RCC 7860 (cell line): ENCODE measurements around the gene BAG1.

ENCODE experiments used
- DNase-seq: peaks from one replicate; pipeline ENCODE4 v3.0.0-alpha.2; 2015; ENCODE audit warnings: low spot score
- FAIRE-seq: peaks from 2 replicates; lab custom pipeline; 2012; peaks lifted over from hg19 to GRCh38; lab: Jason Lieb, UNC

Gene BAG1

GRCh38 chr9:33277484-33277883 lies 13.0 kb upstream of the BAG1 start:
- no peak for FAIRE-seq
- DNase-seq: peak; percentile 9

GRCh38 chr9:33273972-33274328 lies 9.4 kb upstream of the BAG1 start:
- FAIRE-seq (peak; percentile 48), DNase-seq (peak; percentile 29)

GRCh38 chr9:33273266-33273971 lies 8.9 kb upstream of the BAG1 start:
- DNase-seq: no peak
- no peak for FAIRE-seq

DNA sequence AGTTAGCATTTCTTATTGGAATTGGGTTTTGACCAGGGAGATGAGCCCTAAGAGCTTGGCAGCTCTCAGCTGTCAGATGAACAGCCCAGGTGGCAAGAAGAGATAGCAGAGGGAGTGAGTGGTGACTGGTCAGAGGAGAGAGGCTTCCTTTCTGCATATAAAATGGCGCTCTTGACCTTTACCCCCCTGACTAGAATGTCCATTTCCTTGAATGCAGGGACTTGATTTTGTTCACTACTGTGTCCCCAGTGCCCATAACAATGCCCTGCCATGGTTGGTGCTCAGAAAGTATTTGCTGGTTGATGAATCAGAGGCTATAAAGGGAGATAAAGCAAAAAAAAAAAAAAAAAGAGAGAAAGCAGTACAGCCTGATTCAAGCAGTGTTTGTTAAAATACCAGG lies 7.6 kb upstream of the BAG1 start:
- FAIRE-seq (peak; percentile 35), DNase-seq (peak; percentile 67)

DNA sequence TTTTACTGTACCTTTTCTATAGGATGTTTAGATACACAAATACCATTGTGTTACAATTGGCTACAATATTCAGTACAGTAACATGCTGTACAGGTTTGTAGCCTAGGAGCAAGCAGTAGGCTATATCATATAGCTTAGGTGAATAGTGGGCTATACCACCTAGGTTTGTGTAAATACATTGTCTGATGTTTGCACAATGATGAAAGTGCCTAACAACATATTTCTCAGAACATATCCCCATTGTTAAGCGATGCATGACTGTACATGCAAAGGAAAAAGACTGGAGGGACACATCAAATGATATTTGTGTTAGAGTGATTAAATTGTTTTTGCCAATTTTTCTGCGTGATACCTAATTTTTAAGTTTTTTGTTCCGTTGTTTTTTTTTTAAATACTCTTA lies 5.6 kb upstream of the BAG1 start:
- DNase-seq (no peak), FAIRE-seq (no peak)

- DNase-seq (no peak), FAIRE-seq (no peak)
These were observed 2.8 kb upstream of the BAG1 start for GRCh38 chr9:33267151-33267767.

GRCh38 chr9:33265211-33265865 lies 830 bp upstream of the BAG1 start:
- no peak for FAIRE-seq

DNA sequence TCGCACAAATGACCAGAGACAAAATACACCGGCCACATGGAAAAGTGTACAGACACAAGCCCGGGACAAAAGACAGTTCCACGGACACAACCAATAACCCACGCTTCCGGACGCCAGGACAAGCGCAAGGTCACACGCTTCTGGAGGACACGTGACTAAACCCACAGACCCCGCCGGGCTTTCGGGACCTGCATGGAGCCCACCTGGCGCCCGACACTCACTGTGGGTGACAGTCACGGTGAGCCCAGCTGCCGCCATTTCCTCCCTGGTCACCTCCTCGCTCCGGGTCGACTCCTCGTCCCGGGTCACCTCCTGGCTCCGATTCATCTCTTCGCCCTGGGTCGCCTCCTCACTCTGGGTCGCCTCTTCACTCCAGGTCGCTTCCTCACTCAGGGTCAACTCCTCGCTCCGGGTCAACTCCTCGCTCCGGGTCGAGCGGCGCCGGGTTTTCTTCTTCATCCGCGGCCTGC lies 470 bp downstream of the BAG1 start:
- FAIRE-seq: no peak
- no peak for DNase-seq

More at GRCh38 chr9:33265211-33265865, 830 bp upstream of the BAG1 start:
- DNase-seq: no peak

DNA sequence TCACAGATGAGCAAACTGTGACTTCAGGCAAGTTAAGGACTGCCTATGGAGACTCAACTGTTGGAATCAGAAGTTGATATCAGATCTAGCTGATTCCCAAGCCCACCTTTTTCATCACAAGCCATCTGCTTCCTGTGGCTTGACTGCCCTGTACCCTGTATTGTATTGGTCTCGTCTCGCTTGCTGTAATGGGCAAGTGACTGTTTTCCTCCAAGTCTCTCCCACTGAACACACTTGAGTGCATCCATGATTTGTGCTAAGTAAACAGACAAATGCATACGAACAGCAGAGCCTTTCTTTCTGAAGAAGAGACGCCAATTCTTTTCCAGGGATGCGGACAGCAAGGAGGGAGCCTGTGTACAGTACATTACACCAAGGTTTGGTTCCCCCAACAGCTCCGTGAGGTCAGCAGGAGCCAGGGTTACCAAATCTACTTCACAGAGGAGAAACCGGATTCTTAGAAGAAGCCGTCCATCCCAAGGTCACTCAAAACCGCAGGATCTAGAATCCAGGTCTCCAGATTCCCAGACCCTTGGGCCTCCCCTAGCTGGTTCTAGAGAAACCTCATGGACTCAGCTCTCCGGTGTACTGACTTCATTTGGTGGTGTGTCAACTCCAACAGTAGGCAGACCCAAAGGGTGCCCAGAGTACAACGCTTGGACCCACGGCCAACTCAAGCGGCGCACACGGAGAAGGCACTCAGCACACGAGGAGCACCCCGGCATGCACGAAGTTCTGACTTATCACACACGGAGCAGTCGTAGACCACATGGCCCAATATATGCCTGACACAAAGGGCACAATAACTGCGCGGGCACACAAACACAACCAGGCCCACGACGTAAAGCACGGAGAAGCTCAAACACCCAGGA lies 1.1 kb downstream of the BAG1 start:
- DNase-seq: peak; percentile 25
- no peak for FAIRE-seq

DNA sequence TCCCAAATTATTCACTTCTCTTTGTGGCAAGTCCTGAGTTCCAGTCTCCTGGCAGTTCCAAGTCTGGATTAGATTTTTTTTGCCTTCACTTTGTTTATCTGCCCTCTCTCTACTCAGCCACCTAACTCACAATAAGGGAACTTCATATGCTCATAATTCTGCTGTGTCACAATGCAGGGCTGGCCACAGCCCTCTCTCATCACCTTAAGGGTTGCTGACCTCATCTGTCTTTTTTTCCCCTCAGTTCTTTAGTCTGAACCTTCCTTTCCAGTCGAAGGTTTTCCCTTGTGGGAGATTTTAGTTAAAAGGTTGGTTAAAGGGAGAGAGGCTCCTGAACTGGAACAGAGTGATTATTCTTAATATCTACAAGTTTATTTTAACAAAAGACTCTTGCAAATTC lies 4.1 kb downstream of the BAG1 start:
- no peak for DNase-seq
- FAIRE-seq: no peak

- no peak for FAIRE-seq
- no peak for DNase-seq
These were observed 7.2 kb downstream of the BAG1 start for GRCh38 chr9:33257276-33257675.

GRCh38 chr9:33256236-33256635 lies 8.3 kb downstream of the BAG1 start:
- peak; percentile 69 for FAIRE-seq

DNA sequence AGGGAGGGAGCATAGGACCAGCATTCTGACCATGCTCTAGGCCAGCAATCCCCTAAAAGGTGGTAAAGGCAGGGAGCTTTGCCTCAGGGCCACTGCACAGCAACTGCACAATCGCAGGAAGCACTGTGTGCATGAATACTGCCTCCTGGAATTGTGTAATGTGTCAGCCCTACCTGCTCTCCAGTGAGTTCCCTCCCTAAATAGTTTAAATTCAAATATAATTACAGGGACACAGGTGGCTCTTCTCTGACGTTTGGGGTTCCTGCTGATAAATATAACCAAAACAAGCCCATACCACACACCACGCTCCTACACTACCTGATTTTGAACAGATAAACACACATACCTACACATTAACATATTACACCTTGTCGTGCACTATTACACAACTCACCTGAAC lies 9.0 kb downstream of the BAG1 start:
- no peak for FAIRE-seq
- DNase-seq: no peak

More at GRCh38 chr9:33256236-33256635, 8.3 kb downstream of the BAG1 start:
- DNase-seq: peak; percentile 42

DNA sequence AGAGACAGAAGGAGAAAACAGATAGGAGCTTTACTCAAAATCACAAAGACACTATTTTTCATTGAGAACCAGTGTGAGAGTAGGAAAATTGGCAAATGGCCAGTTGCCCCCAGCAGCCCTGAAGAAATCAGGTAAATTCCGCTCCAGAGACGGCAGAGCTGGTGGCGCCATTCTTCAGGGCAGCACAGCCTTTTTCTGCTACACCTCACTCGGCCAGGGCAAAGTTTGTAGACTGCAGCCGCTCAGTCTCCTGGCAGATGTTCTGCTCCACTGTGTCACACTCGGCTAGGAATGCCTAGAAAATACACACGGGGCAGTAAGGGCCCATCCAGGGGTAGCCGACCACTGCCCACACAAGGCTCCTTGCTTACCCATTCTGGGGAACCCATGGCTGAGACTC lies 9.5 kb downstream of the BAG1 start:
- DNase-seq (no peak), FAIRE-seq (no peak)

GRCh38 chr9:33254211-33254610 lies 10.3 kb downstream of the BAG1 start:
- FAIRE-seq (no peak), DNase-seq (no peak)

GRCh38 chr9:33250458-33250995 lies 14.0 kb downstream of the BAG1 start:
- FAIRE-seq (no peak), DNase-seq (no peak)

- FAIRE-seq: no peak
- no peak for DNase-seq
These were observed 14.5 kb downstream of the BAG1 start for GRCh38 chr9:33249983-33250382.

- DNase-seq (no peak), FAIRE-seq (no peak)
These were observed 15.3 kb downstream of the BAG1 start for GRCh38 chr9:33249087-33249658.

GRCh38 chr9:33248606-33249005 lies 15.9 kb downstream of the BAG1 start:
- FAIRE-seq (no peak), DNase-seq (no peak)

DNA sequence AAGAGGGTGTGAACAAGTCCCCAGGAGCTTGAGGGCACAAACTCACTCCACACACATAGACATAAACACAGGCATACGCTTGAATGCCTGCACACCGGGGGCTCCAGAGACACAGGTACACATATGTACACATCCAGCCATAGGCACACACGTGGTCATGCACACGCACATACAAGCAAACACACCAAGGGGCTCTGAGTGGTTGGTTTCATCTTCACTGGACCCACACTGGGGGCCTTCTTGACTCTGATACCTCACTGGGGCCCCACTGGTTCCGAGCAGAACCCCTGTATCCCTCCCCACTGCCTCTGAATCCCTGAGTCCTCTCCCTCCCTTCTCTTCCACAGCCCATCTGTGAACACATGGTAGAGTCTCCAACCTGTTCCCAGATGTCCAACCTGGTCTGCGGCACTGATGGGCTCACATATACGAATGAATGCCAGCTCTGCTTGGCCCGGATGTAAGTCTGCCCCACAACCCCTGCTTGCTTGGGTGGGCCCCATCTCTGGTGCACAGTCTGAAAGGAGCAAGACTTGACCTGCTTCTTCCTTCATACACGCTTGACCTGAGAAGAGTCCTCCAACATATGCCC lies 18.1 kb downstream of the BAG1 start:
- FAIRE-seq: no peak

More for the DNA sequence above, 18.1 kb downstream of the BAG1 start:
- DNase-seq: no peak
